ENCODE results near the gene IL13RA1. TPM values are rescaled to one million over a fixed set of nuclear protein-coding genes. Genes with fewer than 3 reads are reported as not detected.
"Not testable (repeated sequence)": the region's sequence is repeated elsewhere in the genome, so short reads cannot be mapped to it uniquely, and the experiment has no call there.

IL13RA1 gene
- total RNA-seq, 5 donors from 2014 or later (not counting 1 experiment from before 2014, with no cell fraction given) = 0.50 to 1.1 (median 0.87) TPM; not detected in 1

DNA sequence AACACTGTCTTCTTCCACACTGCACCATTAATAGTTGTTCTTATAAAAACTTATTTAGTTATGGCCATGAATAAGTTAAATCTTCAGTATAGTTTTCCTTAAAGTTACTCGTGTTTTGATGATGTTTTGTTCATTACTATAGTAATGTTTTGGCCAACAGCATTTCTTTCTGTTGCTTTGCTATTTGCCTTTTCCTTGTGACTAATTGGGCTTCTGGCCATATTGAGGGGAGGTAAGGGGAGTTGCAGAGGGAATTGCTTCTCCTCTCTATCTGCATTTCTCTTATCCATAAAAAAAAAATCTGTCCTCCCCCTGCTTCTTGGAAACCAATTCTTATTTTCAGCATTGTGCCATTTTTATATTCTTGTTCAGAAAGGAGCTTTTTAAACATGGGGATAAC lies 53.5 kb downstream of the IL13RA1 start:
- ATAC-seq (replicated peaks in 1 of 4) (no peak), DNase-seq (no peak)
- Mint-ChIP-seq H3K9me3 (no peaks in the 10 kb centered on the region), H3K4me1 (no peaks in the 10 kb centered on the region), H3K27me3 (peaks cover 4 to 21% of the 10 kb centered on the region in 2 donors), H3K27ac (no peak overlapping the region), H3K36me3 (no peaks in the 10 kb centered on the region), H3K4me3 (no peak overlapping the region)
- no CpG with 5 or more reads among the region's 1 CpG for WGBS (ENCODE audit: insufficient coverage)
- Histone ChIP-seq H3K27me3 (replicated peaks in 1 of 2; ENCODE audit: control insufficient read depth in 2 of 2, extremely low read depth in 1 of 2, insufficient read depth in 2 of 2, low read length in 1 of 2) (no peaks in the 10 kb centered on the region), H3K36me3 (ENCODE audit: control insufficient read depth in 2 of 2, extremely low read depth in 1 of 2, insufficient read depth in 1 of 2, low read length in 1 of 2) (no peaks in the 10 kb centered on the region), H3K9me3 (no peaks in the 10 kb centered on the region), H3K4me1 (ENCODE audit: control insufficient read depth in 1 of 2, extremely low read depth in 1 of 2, insufficient read depth in 2 of 2, low read length in 2 of 2) (no peaks in the 10 kb centered on the region), H3K4me3 (ENCODE audit: control insufficient read depth in 1 of 2, extremely low read depth in 1 of 2, low read length in 1 of 2) (no peak overlapping the region), H3K27ac (ENCODE audit: low read length) (no peak overlapping the region)
- ChIA-PET CTCF (no interaction called here), POLR2A (no interaction called here)

DNA sequence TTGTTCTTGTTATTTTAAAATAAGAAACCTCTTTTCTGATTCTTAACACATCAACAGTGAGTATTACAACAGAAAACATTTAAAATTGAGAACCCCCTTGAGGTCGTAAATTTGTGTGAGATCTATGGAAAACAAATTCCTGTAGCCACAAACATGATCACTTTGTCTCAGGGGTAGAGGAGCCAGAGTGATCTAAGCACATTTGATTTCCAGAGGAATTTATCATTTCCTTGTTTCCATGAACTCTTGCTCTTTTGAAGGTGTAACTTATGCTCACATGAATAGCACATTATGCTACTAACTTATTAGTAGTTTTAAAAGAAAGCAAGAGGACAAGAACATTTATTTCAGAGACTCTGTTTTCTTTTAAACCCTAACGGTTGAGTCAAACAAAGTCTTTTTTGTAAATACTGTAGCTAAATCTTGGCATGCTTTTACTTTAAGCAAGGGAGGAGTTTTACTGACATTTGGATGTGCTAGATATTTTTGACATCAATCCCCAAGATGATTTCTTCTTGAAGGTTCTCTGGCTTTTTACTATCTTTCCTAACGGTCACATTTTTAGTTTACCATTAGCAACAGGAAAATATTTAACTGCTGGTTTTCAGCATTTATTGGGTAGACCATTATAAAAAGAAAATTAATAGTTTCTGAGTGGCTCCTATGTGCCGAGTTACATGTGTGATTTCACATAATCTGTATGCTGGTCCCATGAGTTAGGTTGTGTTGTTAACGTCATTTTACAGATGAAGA lies 68.3 kb downstream of the IL13RA1 start:
- ATAC-seq (replicated peaks in 1 of 4) = no peak
- H3K27me3 ChIP-seq (replicated peaks in 1 of 2; ENCODE audit: control insufficient read depth in 2 of 2, extremely low read depth in 1 of 2, insufficient read depth in 2 of 2, low read length in 1 of 2) = no peaks in the 10 kb centered on the region
- Mint-ChIP-seq H3K27ac (no peak overlapping the region), H3K9me3 (no peaks in the 10 kb centered on the region), H3K4me3 (no peak overlapping the region), H3K36me3 (no peaks in the 10 kb centered on the region), H3K4me1 (no peaks in the 10 kb centered on the region), H3K27me3 (peaks cover 8 to 46% of the 10 kb centered on the region in 2 donors)
- H3K4me1 ChIP-seq (ENCODE audit: control insufficient read depth in 1 of 2, extremely low read depth in 1 of 2, insufficient read depth in 2 of 2, low read length in 2 of 2) = no peaks in the 10 kb centered on the region
- POLR2A ChIA-PET = no interaction called here
- DNase-seq = no peak
- WGBS (ENCODE audit: insufficient coverage) = no CpG with 5 or more reads among the region's 5 CpGs
- CTCF ChIA-PET = interaction anchor here in 1 of 2 donors (0.6 kb wide), 2 partner anchors 14 to 1435 kb away, joined by 3 read pairs; no protein-coding TSS in a partner anchor
- H3K9me3 ChIP-seq = no peaks in the 10 kb centered on the region
- H3K36me3 ChIP-seq (ENCODE audit: control insufficient read depth in 2 of 2, extremely low read depth in 1 of 2, insufficient read depth in 1 of 2, low read length in 1 of 2) = no peaks in the 10 kb centered on the region
- no peak overlapping the region for H3K27ac ChIP-seq (ENCODE audit: low read length)
- no peak overlapping the region for H3K4me3 ChIP-seq (ENCODE audit: control insufficient read depth in 1 of 2, extremely low read depth in 1 of 2, low read length in 1 of 2)

DNA sequence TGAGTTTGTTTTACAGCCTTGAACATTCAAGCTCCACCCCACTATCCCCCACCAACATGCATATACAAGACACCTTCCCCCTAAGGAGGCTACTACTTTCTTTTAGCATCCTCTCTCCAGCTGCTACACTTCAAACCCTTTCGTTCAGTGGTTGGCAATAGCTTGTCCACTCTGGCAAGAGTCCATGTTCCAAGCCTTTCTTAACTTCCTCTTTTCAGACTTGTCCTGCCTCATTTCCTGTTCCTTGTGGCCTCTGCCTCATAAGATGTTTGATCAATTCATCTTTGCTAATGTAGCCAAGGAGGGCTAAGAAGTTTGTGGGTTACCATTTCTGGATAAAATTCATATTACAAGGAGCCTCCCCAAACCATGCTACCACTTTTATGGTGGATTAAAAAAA lies 75.5 kb downstream of the IL13RA1 start:
- Mint-ChIP-seq H3K27ac (no peak overlapping the region), H3K4me3 (no peak overlapping the region), H3K36me3 (no peaks in the 10 kb centered on the region), H3K4me1 (no peaks in the 10 kb centered on the region), H3K9me3 (no peaks in the 10 kb centered on the region), H3K27me3 (peaks cover 9 to 34% of the 10 kb centered on the region in 2 donors)
- Histone ChIP-seq H3K36me3 (ENCODE audit: control insufficient read depth in 2 of 2, extremely low read depth in 1 of 2, insufficient read depth in 1 of 2, low read length in 1 of 2) (no peaks in the 10 kb centered on the region), H3K4me3 (ENCODE audit: control insufficient read depth in 1 of 2, extremely low read depth in 1 of 2, low read length in 1 of 2) (no peak overlapping the region), H3K4me1 (ENCODE audit: control insufficient read depth in 1 of 2, extremely low read depth in 1 of 2, insufficient read depth in 2 of 2, low read length in 2 of 2) (no peaks in the 10 kb centered on the region), H3K27me3 (replicated peaks in 1 of 2; ENCODE audit: control insufficient read depth in 2 of 2, extremely low read depth in 1 of 2, insufficient read depth in 2 of 2, low read length in 1 of 2) (no peaks in the 10 kb centered on the region), H3K27ac (ENCODE audit: low read length) (no peak overlapping the region), H3K9me3 (no peaks in the 10 kb centered on the region)
- no CpG with 5 or more reads among the region's 1 CpG for WGBS (ENCODE audit: insufficient coverage)
- DNase-seq (no peak), ATAC-seq (replicated peaks in 1 of 4) (no peak)
- ChIA-PET POLR2A (no interaction called here), CTCF (interaction anchor here in 1 of 2 donors (0.6 kb wide), 1 partner anchor 52 kb away, joined by 3 read pairs; no protein-coding TSS in a partner anchor)

DNA sequence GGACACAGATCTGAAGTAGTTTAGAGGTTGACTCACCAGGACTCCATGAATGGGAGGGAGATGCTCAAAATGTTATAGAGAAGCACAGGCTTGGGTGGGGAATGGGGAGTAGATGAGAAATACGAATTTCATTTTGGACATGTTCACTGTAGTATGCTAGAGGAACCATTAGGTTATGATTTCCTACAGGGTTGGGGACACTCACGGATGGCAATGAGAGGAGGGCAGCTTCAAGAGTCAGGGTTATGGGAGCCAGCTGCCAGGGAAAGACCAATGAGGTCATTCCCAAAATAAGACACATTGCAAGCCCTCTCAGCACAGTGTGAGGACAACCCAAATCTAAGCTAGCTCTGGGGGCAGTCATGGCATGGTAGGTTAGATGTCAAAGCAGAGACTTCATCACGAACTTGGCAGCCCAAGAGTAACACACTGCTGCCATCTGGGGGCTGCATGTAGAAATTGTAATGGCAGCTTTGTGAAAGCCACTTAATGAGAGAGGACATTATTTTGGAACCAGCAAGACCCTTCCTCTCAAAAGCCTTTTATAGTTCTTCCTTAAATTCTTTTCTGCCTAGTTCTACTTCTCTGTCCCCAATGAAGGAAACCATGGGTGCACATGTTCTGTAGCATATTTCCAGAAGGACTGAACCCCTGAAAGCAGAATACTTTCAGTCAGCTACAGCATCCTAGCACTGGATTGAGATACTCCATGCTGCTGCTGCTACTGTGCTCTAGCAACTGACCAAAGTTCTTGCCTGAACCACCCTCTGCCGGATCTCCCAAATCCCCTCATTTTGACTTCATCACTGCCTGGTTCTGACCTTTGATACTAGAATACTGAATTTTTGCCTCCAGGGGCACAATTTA lies 80.0 kb downstream of the IL13RA1 start:
- H3K36me3 Mint-ChIP-seq = no peaks in the 10 kb centered on the region
- DNase-seq = peak in 16 of 35 experiments; percentile 2 to 57 (median 14)
- H3K27ac ChIP-seq (ENCODE audit: low read length) = no peak overlapping the region
- no peak overlapping the region for H3K27ac Mint-ChIP-seq
- no peaks in the 10 kb centered on the region for H3K36me3 ChIP-seq (ENCODE audit: control insufficient read depth in 2 of 2, extremely low read depth in 1 of 2, insufficient read depth in 1 of 2, low read length in 1 of 2)
- ChIA-PET CTCF (interaction anchor here in 1 of 2 donors (0.7 kb wide), 1 partner anchor 205 kb away, joined by 4 read pairs; no protein-coding TSS in a partner anchor), POLR2A (no interaction called here)
- 0% methylated on average over 1 of the region's 4 CpGs for WGBS (ENCODE audit: insufficient coverage)
- peaks cover 14 to 34% of the 10 kb centered on the region in 2 donors for H3K27me3 Mint-ChIP-seq
- no peak overlapping the region for H3K4me3 Mint-ChIP-seq
- H3K9me3 ChIP-seq = no peaks in the 10 kb centered on the region
- ATAC-seq (replicated peaks in 1 of 4) = peak in 3 of 4 experiments; percentile 43 to 50 (median 48)
- H3K4me3 ChIP-seq (ENCODE audit: control insufficient read depth in 1 of 2, extremely low read depth in 1 of 2, low read length in 1 of 2) = no peak overlapping the region
- H3K4me1 Mint-ChIP-seq = no peaks in the 10 kb centered on the region
- H3K9me3 Mint-ChIP-seq = no peaks in the 10 kb centered on the region
- no peaks in the 10 kb centered on the region for H3K27me3 ChIP-seq (replicated peaks in 1 of 2; ENCODE audit: control insufficient read depth in 2 of 2, extremely low read depth in 1 of 2, insufficient read depth in 2 of 2, low read length in 1 of 2)
- no peaks in the 10 kb centered on the region for H3K4me1 ChIP-seq (ENCODE audit: control insufficient read depth in 1 of 2, extremely low read depth in 1 of 2, insufficient read depth in 2 of 2, low read length in 2 of 2)

DNA sequence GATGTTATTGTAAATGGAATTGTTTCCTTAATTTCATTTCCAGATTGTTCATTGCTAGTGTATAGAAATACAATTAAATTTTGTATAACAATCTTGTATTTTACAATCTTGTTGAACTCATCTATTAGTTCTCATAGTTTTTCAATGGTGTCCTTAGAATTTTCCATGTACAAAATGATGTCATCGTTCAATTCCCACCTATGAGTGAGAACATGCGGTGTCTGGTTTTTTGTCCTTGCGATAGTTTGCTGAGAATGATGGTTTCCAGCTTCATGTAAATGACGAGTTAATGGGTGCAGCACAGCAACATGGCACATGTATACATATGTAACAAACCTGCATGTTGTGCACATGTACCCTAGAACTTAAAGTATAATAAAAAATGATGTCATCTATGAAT lies 89.9 kb downstream of the IL13RA1 start:
- POLR2A ChIA-PET; H3K4me3 Mint-ChIP-seq; H3K4me1 ChIP-seq (ENCODE audit: control insufficient read depth in 1 of 2, extremely low read depth in 1 of 2, insufficient read depth in 2 of 2, low read length in 2 of 2); H3K27ac ChIP-seq (ENCODE audit: low read length); H3K27me3 Mint-ChIP-seq; H3K4me1 Mint-ChIP-seq; H3K4me3 ChIP-seq (ENCODE audit: control insufficient read depth in 1 of 2, extremely low read depth in 1 of 2, low read length in 1 of 2); H3K9me3 ChIP-seq; ATAC-seq (replicated peaks in 1 of 4); H3K36me3 Mint-ChIP-seq; H3K27ac Mint-ChIP-seq; CTCF ChIA-PET; H3K9me3 Mint-ChIP-seq; DNase-seq; H3K27me3 ChIP-seq (replicated peaks in 1 of 2; ENCODE audit: control insufficient read depth in 2 of 2, extremely low read depth in 1 of 2, insufficient read depth in 2 of 2, low read length in 1 of 2); H3K36me3 ChIP-seq (ENCODE audit: control insufficient read depth in 2 of 2, extremely low read depth in 1 of 2, insufficient read depth in 1 of 2, low read length in 1 of 2): not testable (repeated sequence)
- no CpG with 5 or more reads among the region's 4 CpGs for WGBS (ENCODE audit: insufficient coverage)

DNA sequence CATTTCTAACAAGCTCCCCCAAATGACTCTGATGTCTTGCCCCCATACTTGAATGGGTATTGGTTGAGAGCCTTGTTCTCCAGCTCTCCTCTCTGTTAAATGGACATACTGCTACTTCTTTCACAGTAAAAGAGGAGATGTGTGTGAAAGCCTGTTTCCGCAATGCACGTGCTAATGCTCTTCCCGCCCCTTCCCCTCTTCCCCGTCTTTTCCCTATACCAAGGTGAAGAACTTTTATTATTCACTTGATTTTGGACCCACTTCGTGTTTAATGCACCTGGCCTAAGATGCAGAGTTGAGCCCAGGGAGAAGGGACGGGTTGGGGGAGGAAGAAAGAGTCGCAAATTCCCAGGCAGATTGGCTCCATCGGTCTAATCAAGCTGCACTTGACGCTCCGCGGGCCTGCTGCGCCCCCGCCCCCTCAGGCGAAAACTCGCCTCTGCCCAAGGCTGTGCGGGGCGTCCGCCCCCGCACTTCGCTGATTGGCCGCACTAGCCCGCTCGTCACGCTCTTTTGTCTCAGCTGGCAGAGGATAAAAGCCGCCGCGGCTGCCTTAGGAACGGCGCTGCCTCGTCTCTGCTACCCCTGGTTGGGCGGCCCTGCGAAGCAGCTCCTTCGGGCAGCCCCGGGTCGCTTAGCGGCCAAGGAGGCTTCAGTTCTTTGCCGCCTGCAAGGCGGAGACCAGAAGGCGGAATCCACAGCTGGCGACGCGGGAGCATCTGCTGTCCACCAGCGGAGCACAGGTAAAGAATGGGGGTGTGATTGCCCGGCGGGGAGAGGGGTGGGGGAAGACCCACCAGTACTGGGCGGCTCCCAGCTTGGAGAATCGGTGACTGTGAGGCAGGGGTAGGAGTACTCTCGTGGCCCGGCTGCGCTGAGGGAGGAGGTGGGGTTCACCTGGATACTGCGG lies 96.1 kb downstream of the IL13RA1 start, which contains the start of gene ZCCHC12:
ZCCHC12 (plus strand) TSS at position 562 of the 910 bp plus-strand sequence. CDS start 1,421 bp downstream, outside the sequence.
- Histone ChIP-seq H3K9me3 (no peaks in the 10 kb centered on the region), H3K27me3 (replicated peaks in 1 of 2; ENCODE audit: control insufficient read depth in 2 of 2, extremely low read depth in 1 of 2, insufficient read depth in 2 of 2, low read length in 1 of 2) (peaks cover 6 to 53% of the 10 kb centered on the region in 2 experiments), H3K4me1 (ENCODE audit: control insufficient read depth in 1 of 2, extremely low read depth in 1 of 2, insufficient read depth in 2 of 2, low read length in 2 of 2) (peaks cover 0 to 26% of the 10 kb centered on the region in 2 experiments), H3K27ac (ENCODE audit: low read length) (no peak within 1 kb of the TSS), H3K4me3 (ENCODE audit: control insufficient read depth in 1 of 2, extremely low read depth in 1 of 2, low read length in 1 of 2) (peak within 1 kb of the TSS; percentile 30 to 58), H3K36me3 (ENCODE audit: control insufficient read depth in 2 of 2, extremely low read depth in 1 of 2, insufficient read depth in 1 of 2, low read length in 1 of 2) (no peaks in the 10 kb centered on the region)
- peak; percentile 79 to 97 (median 86) for ATAC-seq (replicated peaks in 1 of 4)
- Mint-ChIP-seq H3K9me3 (no peaks in the 10 kb centered on the region), H3K4me3 (peak within 1 kb of the TSS; percentile 75 to 87 (median 76)), H3K36me3 (no peaks in the 10 kb centered on the region), H3K27ac (no peak within 1 kb of the TSS), H3K4me1 (peaks cover 22 to 29% (median 26%) of the 10 kb centered on the region in 3 donors), H3K27me3 (peaks cover 43 to 52% of the 10 kb centered on the region in 2 donors)
- CTCF ChIA-PET = interaction anchor here (0.7 to 1.4 kb wide), 3 partner anchors 14 to 178 kb away, joined by 3 to 8 read pairs (median 6); no protein-coding TSS in a partner anchor
- 3% methylated on average over 30 of the region's 51 CpGs for WGBS (ENCODE audit: insufficient coverage)
- DNase-seq = peak in 33 of 35 experiments; percentile 14 to 66 (median 44)
- POLR2A ChIA-PET = no interaction called here
